GM10847 (cell line): ENCODE data around the gene RASA1.

Experiments
- POLR2A ChIP-seq: IDR thresholded peaks from 2 replicates; pipeline ENCODE4 v1.6.1; 2011; ENCODE audit not compliant: insufficient read length; ENCODE audit errors: extremely low read depth

Gene RASA1

GRCh38 chr5:87322381-87322780, 54.7 kb downstream of the RASA1 start:
- TF ChIP-seq POLR2A, result no peak

- no peak for TF ChIP-seq POLR2A
Measured at GRCh38 chr5:87327998-87328397, 60.3 kb downstream of the RASA1 start.

- TF ChIP-seq POLR2A, result no peak
Measured at GRCh38 chr5:87329114-87329513, 61.4 kb downstream of the RASA1 start.

GRCh38 chr5:87339986-87340385, 72.3 kb downstream of the RASA1 start:
- no peak for TF ChIP-seq POLR2A

- TF ChIP-seq POLR2A, result no peak
Measured at GRCh38 chr5:87340716-87341115, 73.0 kb downstream of the RASA1 start.

- TF ChIP-seq POLR2A, result no peak
Measured at GRCh38 chr5:87347272-87347671, 79.6 kb downstream of the RASA1 start.

GRCh38 chr5:87347841-87348240, 80.2 kb downstream of the RASA1 start:
- TF ChIP-seq POLR2A, result no peak

- no peak for TF ChIP-seq POLR2A
Measured at GRCh38 chr5:87354496-87354895, 86.8 kb downstream of the RASA1 start.

GRCh38 chr5:87359106-87359505, 91.4 kb downstream of the RASA1 start:
- no peak for TF ChIP-seq POLR2A

- no peak for TF ChIP-seq POLR2A
Measured at GRCh38 chr5:87360132-87360531, 92.4 kb downstream of the RASA1 start.

- TF ChIP-seq POLR2A, result no peak
Measured at GRCh38 chr5:87361031-87361445, 93.4 kb downstream of the RASA1 start.

GRCh38 chr5:87361536-87362213, 94.0 kb downstream of the RASA1 start:
- TF ChIP-seq POLR2A, result no peak

- no peak for TF ChIP-seq POLR2A
Measured at GRCh38 chr5:87367243-87367642, 99.6 kb downstream of the RASA1 start.

GRCh38 chr5:87368601-87369000, 100.9 kb downstream of the RASA1 start:
- no peak for TF ChIP-seq POLR2A

- no peak for TF ChIP-seq POLR2A
Measured at GRCh38 chr5:87369431-87369830, 101.7 kb downstream of the RASA1 start.

- TF ChIP-seq POLR2A, result no peak
Measured at GRCh38 chr5:87372705-87373104, 105.0 kb downstream of the RASA1 start.

- no peak for TF ChIP-seq POLR2A
Measured at GRCh38 chr5:87382224-87382623, 114.5 kb downstream of the RASA1 start.
